B cell (primary cell): Measurements from ENCODE around the gene ANKFN1.

Source experiments
- EZH2 ChIP-seq: IDR thresholded peaks from 2 replicates; pipeline ENCODE4 v1.6.1; 2012; ENCODE audit warnings: borderline replicate concordance, low read depth, mild to moderate bottlenecking, moderate library complexity, low read length; ENCODE audit not compliant: insufficient read depth, poor library complexity, severe bottlenecking
- TF ChIP-seq, protein P1 (sequence below): fragments of 200-600 bp; IDR thresholded peaks from one replicate; pipeline ENCODE4 v1.8.0; 2022; ENCODE audit warnings: antibody characterized with exemption, mild to moderate bottlenecking

DNA sequence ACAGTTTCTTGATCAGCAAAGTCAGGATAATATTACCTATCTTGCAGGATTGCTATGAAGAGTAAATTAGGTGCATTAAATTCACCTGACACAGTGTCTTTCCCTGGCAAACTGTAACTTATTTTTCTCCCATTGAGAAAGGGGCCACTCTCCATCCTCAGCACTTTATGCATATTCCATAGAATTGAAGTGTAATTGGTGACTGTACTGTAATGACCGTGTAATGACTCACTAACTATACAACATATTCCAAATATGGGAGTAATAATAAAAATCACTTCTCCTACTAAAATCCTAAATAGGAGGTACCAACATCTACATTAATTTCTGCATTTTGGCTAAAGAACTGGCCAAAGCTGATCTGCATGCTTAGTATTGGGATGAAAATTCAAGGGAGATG, 298.4 kb downstream of the ANKFN1 start:
- TF ChIP-seq, protein P1, sequence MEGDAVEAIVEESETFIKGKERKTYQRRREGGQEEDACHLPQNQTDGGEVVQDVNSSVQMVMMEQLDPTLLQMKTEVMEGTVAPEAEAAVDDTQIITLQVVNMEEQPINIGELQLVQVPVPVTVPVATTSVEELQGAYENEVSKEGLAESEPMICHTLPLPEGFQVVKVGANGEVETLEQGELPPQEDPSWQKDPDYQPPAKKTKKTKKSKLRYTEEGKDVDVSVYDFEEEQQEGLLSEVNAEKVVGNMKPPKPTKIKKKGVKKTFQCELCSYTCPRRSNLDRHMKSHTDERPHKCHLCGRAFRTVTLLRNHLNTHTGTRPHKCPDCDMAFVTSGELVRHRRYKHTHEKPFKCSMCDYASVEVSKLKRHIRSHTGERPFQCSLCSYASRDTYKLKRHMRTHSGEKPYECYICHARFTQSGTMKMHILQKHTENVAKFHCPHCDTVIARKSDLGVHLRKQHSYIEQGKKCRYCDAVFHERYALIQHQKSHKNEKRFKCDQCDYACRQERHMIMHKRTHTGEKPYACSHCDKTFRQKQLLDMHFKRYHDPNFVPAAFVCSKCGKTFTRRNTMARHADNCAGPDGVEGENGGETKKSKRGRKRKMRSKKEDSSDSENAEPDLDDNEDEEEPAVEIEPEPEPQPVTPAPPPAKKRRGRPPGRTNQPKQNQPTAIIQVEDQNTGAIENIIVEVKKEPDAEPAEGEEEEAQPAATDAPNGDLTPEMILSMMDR: no peak
- TF ChIP-seq EZH2: no peak
